Activated CD4-positive, alpha-beta T cell treated with anti-CD3 and anti-CD28 coated beads, Interleukin-2, amount 10 ng/mL, durations not matched to agents 7 days and 5 days (primary cell): ENCODE measurements around the gene SUGCT. TPM values are rescaled to one million over a fixed set of nuclear protein-coding genes. Genes with fewer than 3 reads are reported as not detected.
"Not testable (repeated sequence)": the region's sequence is repeated elsewhere in the genome, so short reads cannot be mapped to it uniquely, and the experiment has no call there.

Experiments
- CTCF ChIA-PET: fragments of 350-600 bp; sonication (Branson Sonifier 250); formaldehyde crosslinking; loops from one replicate; lab custom pipeline; 2021; ENCODE audit warnings: antibody characterized with exemption; lab: Charles Lee
- POLR2A ChIA-PET: fragments of 350-600 bp; sonication (Branson Sonifier 250); formaldehyde crosslinking; loops from one replicate; lab custom pipeline; 2021; ENCODE audit warnings: antibody characterized with exemption; lab: Charles Lee
- DNase-seq: peaks from one replicate; pipeline ENCODE4 v3.0.0-alpha.2; 2020
- H3K27ac Mint-ChIP-seq: one replicate; pipeline ENCODE4 v1.8.0; 2021; ENCODE audit warnings: mild to moderate bottlenecking, moderate library complexity, mixed read lengths
- H3K27me3 Mint-ChIP-seq: one replicate; pipeline ENCODE4 v1.8.0; 2021; ENCODE audit warnings: mixed read lengths
- H3K36me3 Mint-ChIP-seq: one replicate; pipeline ENCODE4 v1.8.0; 2021; ENCODE audit warnings: low read depth, mixed read lengths
- H3K4me1 Mint-ChIP-seq: one replicate; pipeline ENCODE4 v1.8.0; 2021; ENCODE audit warnings: mixed read lengths
- H3K4me3 Mint-ChIP-seq: one replicate; pipeline ENCODE4 v1.8.0; 2021; ENCODE audit warnings: mild to moderate bottlenecking, moderate library complexity, mixed read lengths
- H3K9me3 Mint-ChIP-seq: one replicate; pipeline ENCODE4 v1.8.0; 2021; ENCODE audit warnings: mixed read lengths
- total RNA-seq, 2 experiments: library from RNA; stranded (reverse); gene quantifications; one replicate each; pipeline ENCODE4 v1.2.3, GENCODE V29; 2021

SUGCT gene
- total RNA-seq, 2 experiments from 2014 or later, result not detected

- Mint-ChIP-seq H3K27me3 (peaks cover 2% of the 10 kb centered on the region), H3K27ac (no peak overlapping the region), H3K36me3 (no peaks in the 10 kb centered on the region), H3K4me1 (peaks cover 9% of the 10 kb centered on the region), H3K9me3 (no peaks in the 10 kb centered on the region), H3K4me3 (no peak overlapping the region)
- CTCF ChIA-PET, result no interaction called here
- no peak for DNase-seq
- POLR2A ChIA-PET, result no interaction called here
These were observed 508.9 kb downstream of the SUGCT start for GRCh38 chr7:40643664-40644063.

GRCh38 chr7:40644454-40645188 is 509.8 kb downstream of the SUGCT start:
- Mint-ChIP-seq H3K36me3 (no peaks in the 10 kb centered on the region), H3K4me1 (peaks cover 9% of the 10 kb centered on the region), H3K4me3 (no peak overlapping the region), H3K9me3 (no peaks in the 10 kb centered on the region), H3K27me3 (peaks cover 2% of the 10 kb centered on the region), H3K27ac (peak overlapping the region; percentile 3)
- ChIA-PET CTCF (no interaction called here), POLR2A (no interaction called here)
- peak; percentile 15 for DNase-seq

DNA sequence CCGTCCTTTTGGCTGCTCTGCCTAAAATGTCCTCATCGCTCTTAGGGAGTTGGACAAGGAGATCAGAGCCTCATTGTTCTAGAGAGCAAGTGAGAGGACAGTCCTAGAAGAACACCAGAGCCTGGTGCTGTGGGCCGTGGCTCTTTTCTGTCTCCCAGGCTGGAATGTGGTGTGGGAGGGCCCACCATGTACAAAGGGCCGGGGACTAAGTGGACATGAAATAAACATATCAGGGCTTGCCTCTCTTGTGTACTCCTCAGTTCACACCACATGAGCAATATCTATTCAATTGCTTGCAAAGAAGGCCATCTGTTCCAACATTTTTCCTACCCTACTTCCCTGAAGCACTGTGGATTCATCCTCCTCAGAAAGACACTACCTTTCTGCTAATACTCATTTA is 510.4 kb downstream of the SUGCT start:
- peaks cover 9% of the 10 kb centered on the region for H3K4me1 Mint-ChIP-seq
- no peak for DNase-seq
- no peak overlapping the region for H3K4me3 Mint-ChIP-seq
- no peak overlapping the region for H3K27ac Mint-ChIP-seq
- no peaks in the 10 kb centered on the region for H3K36me3 Mint-ChIP-seq
- CTCF ChIA-PET, result no interaction called here
- H3K9me3 Mint-ChIP-seq, result no peaks in the 10 kb centered on the region
- POLR2A ChIA-PET, result no interaction called here
- peaks cover 2% of the 10 kb centered on the region for H3K27me3 Mint-ChIP-seq

GRCh38 chr7:40646717-40647116 is 511.9 kb downstream of the SUGCT start:
- ChIA-PET POLR2A (no interaction called here), CTCF (no interaction called here)
- no peaks in the 10 kb centered on the region for H3K36me3 Mint-ChIP-seq
- peaks cover under 1% of the 10 kb centered on the region for H3K9me3 Mint-ChIP-seq
- DNase-seq, result no peak
- no peak overlapping the region for H3K27ac Mint-ChIP-seq
- no peak overlapping the region for H3K4me3 Mint-ChIP-seq
- H3K4me1 Mint-ChIP-seq, result peaks cover 9% of the 10 kb centered on the region
- peaks cover 2% of the 10 kb centered on the region for H3K27me3 Mint-ChIP-seq

DNA sequence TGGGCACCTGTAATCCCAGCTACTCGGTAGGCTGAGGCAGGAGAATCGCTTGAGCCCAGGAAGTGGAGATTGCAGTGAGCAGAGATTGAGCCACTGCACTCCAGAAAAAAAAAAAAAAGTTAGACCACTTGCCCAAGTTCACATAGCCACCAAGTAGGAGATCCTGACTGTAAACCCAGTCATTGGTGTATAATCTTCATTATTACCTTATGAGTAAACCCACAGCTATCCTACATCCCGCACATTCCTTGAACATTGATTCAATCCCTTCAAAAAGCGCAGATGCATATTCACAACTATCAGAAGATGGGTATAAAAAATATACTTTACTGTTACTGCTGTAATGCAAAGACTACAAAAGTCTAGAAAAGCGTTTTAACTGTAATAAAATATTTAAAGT is 512.9 kb downstream of the SUGCT start:
- ChIA-PET CTCF (no interaction called here), POLR2A (no interaction called here)
- Mint-ChIP-seq H3K9me3 (peaks cover 2% of the 10 kb centered on the region), H3K27ac (no peak overlapping the region), H3K36me3 (no peaks in the 10 kb centered on the region), H3K4me1 (peaks cover 9% of the 10 kb centered on the region), H3K27me3 (no peaks in the 10 kb centered on the region), H3K4me3 (no peak overlapping the region)
- no peak for DNase-seq

DNA sequence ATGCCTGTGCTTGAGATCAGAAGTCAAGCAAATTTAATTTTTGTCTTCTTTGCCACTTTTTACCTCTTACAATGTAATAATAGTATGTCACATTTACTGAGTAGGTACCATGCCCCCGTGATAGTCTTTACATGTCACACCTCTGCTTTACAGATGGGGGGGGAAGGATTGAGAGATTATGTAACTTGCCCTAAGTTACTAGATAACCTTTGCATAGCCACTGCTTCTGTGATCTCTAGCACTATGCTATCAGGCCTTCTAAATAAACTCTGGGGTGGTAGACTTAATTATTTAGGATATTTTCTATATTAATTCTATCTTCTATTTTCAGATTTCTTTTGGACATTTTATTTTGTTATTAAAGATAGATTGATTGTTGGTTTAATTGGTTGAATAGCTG is 514.4 kb downstream of the SUGCT start:
- H3K27ac Mint-ChIP-seq, result no peak overlapping the region
- H3K27me3 Mint-ChIP-seq, result no peaks in the 10 kb centered on the region
- H3K36me3 Mint-ChIP-seq, result no peaks in the 10 kb centered on the region

DNA sequence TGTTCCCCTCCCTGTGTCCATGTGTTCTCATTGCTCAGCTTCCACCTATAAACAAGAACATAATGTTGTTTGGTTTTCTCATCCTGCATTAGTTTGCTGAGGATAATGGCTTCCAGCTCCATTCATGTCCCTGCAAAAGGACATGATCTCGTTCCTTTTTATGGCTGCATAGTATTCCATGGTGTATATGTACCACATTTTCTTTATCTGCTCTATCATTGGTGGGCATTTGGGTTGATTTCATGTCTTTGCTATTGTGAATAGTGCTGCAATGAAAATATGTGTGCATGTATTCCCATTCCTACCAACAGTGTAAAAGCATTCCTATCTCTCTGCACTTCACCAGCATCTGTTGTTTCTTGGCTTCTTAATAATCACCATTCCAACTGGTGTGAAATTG is 516.1 kb downstream of the SUGCT start:
- H3K4me3 Mint-ChIP-seq, H3K27me3 Mint-ChIP-seq, H3K36me3 Mint-ChIP-seq, CTCF ChIA-PET, POLR2A ChIA-PET, H3K4me1 Mint-ChIP-seq, H3K27ac Mint-ChIP-seq, DNase-seq, H3K9me3 Mint-ChIP-seq: not testable (repeated sequence)

More for the DNA sequence above, 514.4 kb downstream of the SUGCT start:
- Mint-ChIP-seq H3K4me1 (peaks cover 9% of the 10 kb centered on the region), H3K9me3 (peaks cover 2% of the 10 kb centered on the region), H3K4me3 (no peak overlapping the region)
- DNase-seq, result no peak
- ChIA-PET POLR2A (no interaction called here), CTCF (no interaction called here)

DNA sequence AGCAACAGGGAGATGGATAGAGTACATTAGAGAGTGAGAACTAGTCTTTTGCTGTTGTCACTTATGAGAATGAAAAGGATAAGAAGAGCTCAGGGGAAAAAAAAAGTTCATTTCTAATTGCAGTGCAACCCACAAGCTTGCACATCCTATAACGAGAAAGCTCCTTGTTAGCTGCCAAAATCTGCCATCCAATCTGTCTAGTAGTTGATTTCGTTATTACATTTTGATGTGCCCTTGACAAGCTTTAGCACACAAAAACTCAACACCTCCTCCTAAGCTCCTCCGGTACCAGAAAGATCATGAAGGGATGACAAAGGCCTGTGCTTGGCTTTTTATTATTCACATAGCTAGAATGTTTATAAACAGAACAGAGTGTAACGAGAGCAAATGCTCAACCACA is 519.4 kb downstream of the SUGCT start:
- ChIA-PET CTCF (no interaction called here), POLR2A (no interaction called here)
- Mint-ChIP-seq H3K36me3 (no peaks in the 10 kb centered on the region), H3K27me3 (no peaks in the 10 kb centered on the region), H3K4me3 (no peak overlapping the region), H3K4me1 (no peaks in the 10 kb centered on the region), H3K27ac (no peak overlapping the region), H3K9me3 (peaks cover 2% of the 10 kb centered on the region)
- DNase-seq, result no peak

DNA sequence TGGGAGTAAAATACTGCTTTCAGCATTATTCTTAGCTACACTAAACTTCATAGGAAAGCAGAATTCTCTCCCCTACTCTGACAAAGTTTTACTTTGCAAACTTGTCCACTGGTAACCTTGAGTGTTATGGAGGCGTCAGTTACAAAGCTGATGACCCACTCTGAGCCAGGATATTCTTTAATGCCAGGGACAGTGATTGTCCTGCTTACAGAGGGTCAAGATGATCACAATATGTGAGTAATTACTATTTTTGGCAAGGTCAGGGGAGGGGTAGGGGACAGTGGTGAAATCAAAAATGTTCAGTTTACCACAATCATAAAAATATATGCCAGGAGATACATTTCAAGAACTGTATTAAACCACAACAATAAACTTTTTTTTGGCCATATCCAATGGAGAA is 520.6 kb downstream of the SUGCT start:
- DNase-seq, result no peak
- peaks cover 2% of the 10 kb centered on the region for H3K9me3 Mint-ChIP-seq
- POLR2A ChIA-PET, result no interaction called here
- CTCF ChIA-PET, result no interaction called here
- no peak overlapping the region for H3K27ac Mint-ChIP-seq
- no peak overlapping the region for H3K4me3 Mint-ChIP-seq
- no peaks in the 10 kb centered on the region for H3K27me3 Mint-ChIP-seq
- no peaks in the 10 kb centered on the region for H3K36me3 Mint-ChIP-seq
- no peaks in the 10 kb centered on the region for H3K4me1 Mint-ChIP-seq

- ChIA-PET POLR2A (no interaction called here), CTCF (no interaction called here)
- no peaks in the 10 kb centered on the region for H3K4me1 Mint-ChIP-seq
- no peak overlapping the region for H3K4me3 Mint-ChIP-seq
- no peaks in the 10 kb centered on the region for H3K27me3 Mint-ChIP-seq
- H3K9me3 Mint-ChIP-seq, result peaks cover 2% of the 10 kb centered on the region
- H3K27ac Mint-ChIP-seq, result no peak overlapping the region
- DNase-seq, result no peak
- H3K36me3 Mint-ChIP-seq, result no peaks in the 10 kb centered on the region
These were observed 521.5 kb downstream of the SUGCT start for GRCh38 chr7:40656349-40656748.

DNA sequence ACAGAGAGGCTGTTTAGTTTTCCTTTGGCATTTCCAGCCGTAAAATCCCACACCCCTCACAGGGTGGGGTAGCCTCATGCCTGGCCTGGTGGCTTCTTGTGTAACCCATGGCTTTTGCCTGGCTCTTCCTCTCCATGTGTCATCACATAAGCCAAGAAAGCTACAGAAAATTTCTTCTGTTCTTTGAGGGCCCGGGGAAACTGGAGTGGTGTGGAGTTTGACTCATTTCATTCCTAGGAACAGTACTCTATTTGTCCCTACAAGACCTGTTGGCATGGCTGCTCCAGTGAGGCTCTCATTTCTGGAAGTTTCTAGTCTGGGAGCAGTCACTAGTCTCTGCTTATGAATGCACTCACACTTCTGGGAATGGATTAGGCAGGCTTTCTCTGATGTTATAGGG is 523.9 kb downstream of the SUGCT start:
- DNase-seq, result no peak
- Mint-ChIP-seq H3K27me3 (no peaks in the 10 kb centered on the region), H3K36me3 (no peaks in the 10 kb centered on the region), H3K9me3 (no peaks in the 10 kb centered on the region), H3K4me3 (no peak overlapping the region), H3K4me1 (no peaks in the 10 kb centered on the region), H3K27ac (no peak overlapping the region)
- ChIA-PET POLR2A (no interaction called here), CTCF (no interaction called here)

- ChIA-PET POLR2A (no interaction called here), CTCF (interaction anchor here (1.2 kb wide), 1 partner anchor 38 kb away, joined by 3 read pairs; no protein-coding TSS in a partner anchor)
- Mint-ChIP-seq H3K36me3 (no peaks in the 10 kb centered on the region), H3K27ac (no peak overlapping the region), H3K4me1 (no peaks in the 10 kb centered on the region), H3K9me3 (no peaks in the 10 kb centered on the region), H3K27me3 (no peaks in the 10 kb centered on the region), H3K4me3 (no peak overlapping the region)
- no peak for DNase-seq
These were observed 524.4 kb downstream of the SUGCT start for GRCh38 chr7:40659231-40659630.

- Mint-ChIP-seq H3K4me1 (peaks cover 11% of the 10 kb centered on the region), H3K27me3 (peaks cover 5% of the 10 kb centered on the region), H3K36me3 (no peaks in the 10 kb centered on the region), H3K9me3 (peaks cover 3% of the 10 kb centered on the region), H3K27ac (no peak overlapping the region), H3K4me3 (no peak overlapping the region)
- POLR2A ChIA-PET, result no interaction called here
- DNase-seq, result no peak
- CTCF ChIA-PET, result no interaction called here
These were observed 538.5 kb downstream of the SUGCT start for GRCh38 chr7:40673285-40673684.

- Mint-ChIP-seq H3K27me3 (peaks cover 5% of the 10 kb centered on the region), H3K27ac (no peak overlapping the region), H3K4me3 (no peak overlapping the region), H3K9me3 (peaks cover 3% of the 10 kb centered on the region), H3K36me3 (no peaks in the 10 kb centered on the region), H3K4me1 (peaks cover 11% of the 10 kb centered on the region)
- ChIA-PET CTCF (interaction anchor here (0.6 kb wide), 1 partner anchor 275 kb away, joined by 3 read pairs; no protein-coding TSS in a partner anchor), POLR2A (no interaction called here)
- DNase-seq, result no peak
These were observed 539.5 kb downstream of the SUGCT start for GRCh38 chr7:40674316-40674715.
